Mammary epithelial cell (primary cell): ENCODE measurements around the gene LIPA.

Experiments
- CTCF ChIP-seq, 2 donors: IDR thresholded peaks in 1 of 2; conservative IDR thresholded peaks in 1 of 2; 2 replicates each; pipeline ENCODE4 v1.5.1; 2011 to 2012; ENCODE audit warnings: inconsistent platforms in 2 of 2, low read length in 2 of 2, mild to moderate bottlenecking in 2 of 2, control low read depth in 1 of 2, low read depth in 1 of 2; ENCODE audit not compliant: insufficient read depth in 1 of 2; ENCODE audit errors: extremely low read depth in 1 of 2
- EZH2 ChIP-seq: IDR thresholded peaks from 2 replicates; pipeline ENCODE4 v1.6.1; 2012; ENCODE audit warnings: low read length, inconsistent platforms, borderline replicate concordance

GRCh38 chr10:89197473-89197872 lies 54.1 kb downstream of the LIPA start:
- no peak for TF ChIP-seq CTCF (conservative IDR thresholded peaks at IDR 0.05 in 1 of 2, IDR thresholded peaks at IDR 0.05 in 1 of 2; ENCODE audit: extremely low read depth in 1 of 2, insufficient read depth in 1 of 2, low read depth in 1 of 2, low read length in 2 of 2)
- no peak for TF ChIP-seq EZH2
